Sigmoid colon (tissue), 4 donors: ENCODE data around the gene CSF3R.

Experiments used
- EP300 ChIP-seq, 4 donors: sonication (generic); formaldehyde crosslinking; IDR thresholded peaks; one replicate each; pipeline ENCODE4 v1.6.1; 2017; ENCODE audit warnings: antibody characterized with exemption in 4 of 4
- POLR2AphosphoS5 ChIP-seq, 4 donors: sonication (generic); formaldehyde crosslinking; IDR thresholded peaks; one replicate each; pipeline ENCODE4 v1.6.1; 2017; ENCODE audit warnings: antibody characterized with exemption in 4 of 4
- TF ChIP-seq, protein P1 (sequence below), 4 experiments: fragments of 450-650 bp in 3 of 4; fragments of 200-600 bp in 1 of 4; IDR thresholded peaks; one replicate each; pipeline ENCODE4 v1.5.1; 2016 to 2019; ENCODE audit warnings: antibody characterized with exemption in 4 of 4, mild to moderate bottlenecking in 3 of 4, moderate library complexity in 2 of 4

GRCh38 chr1:36457691-36458090 lies 25.0 kb downstream of the CSF3R start:
- TF ChIP-seq POLR2AphosphoS5 (IDR thresholded peaks at IDR 0.05) (no peak), EP300 (IDR thresholded peaks at IDR 0.05) (no peak)
- TF ChIP-seq, protein P1, sequence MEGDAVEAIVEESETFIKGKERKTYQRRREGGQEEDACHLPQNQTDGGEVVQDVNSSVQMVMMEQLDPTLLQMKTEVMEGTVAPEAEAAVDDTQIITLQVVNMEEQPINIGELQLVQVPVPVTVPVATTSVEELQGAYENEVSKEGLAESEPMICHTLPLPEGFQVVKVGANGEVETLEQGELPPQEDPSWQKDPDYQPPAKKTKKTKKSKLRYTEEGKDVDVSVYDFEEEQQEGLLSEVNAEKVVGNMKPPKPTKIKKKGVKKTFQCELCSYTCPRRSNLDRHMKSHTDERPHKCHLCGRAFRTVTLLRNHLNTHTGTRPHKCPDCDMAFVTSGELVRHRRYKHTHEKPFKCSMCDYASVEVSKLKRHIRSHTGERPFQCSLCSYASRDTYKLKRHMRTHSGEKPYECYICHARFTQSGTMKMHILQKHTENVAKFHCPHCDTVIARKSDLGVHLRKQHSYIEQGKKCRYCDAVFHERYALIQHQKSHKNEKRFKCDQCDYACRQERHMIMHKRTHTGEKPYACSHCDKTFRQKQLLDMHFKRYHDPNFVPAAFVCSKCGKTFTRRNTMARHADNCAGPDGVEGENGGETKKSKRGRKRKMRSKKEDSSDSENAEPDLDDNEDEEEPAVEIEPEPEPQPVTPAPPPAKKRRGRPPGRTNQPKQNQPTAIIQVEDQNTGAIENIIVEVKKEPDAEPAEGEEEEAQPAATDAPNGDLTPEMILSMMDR (IDR thresholded peaks at IDR 0.05): no peak
